ENCODE data around the gene GPBP1L1. TPM values are rescaled to one million over a fixed set of nuclear protein-coding genes. Genes with fewer than 3 reads are reported as not detected.
A peak's percentile ranks its signal among the peaks of the same experiment; 100 is the strongest.
"Not testable (repeated sequence)": the region's sequence is repeated elsewhere in the genome, so short reads cannot be mapped to it uniquely, and the experiment has no call there.

The GPBP1L1 gene
- total RNA-seq, 2 experiments from 2014 or later, result 116 to 125 TPM

DNA sequence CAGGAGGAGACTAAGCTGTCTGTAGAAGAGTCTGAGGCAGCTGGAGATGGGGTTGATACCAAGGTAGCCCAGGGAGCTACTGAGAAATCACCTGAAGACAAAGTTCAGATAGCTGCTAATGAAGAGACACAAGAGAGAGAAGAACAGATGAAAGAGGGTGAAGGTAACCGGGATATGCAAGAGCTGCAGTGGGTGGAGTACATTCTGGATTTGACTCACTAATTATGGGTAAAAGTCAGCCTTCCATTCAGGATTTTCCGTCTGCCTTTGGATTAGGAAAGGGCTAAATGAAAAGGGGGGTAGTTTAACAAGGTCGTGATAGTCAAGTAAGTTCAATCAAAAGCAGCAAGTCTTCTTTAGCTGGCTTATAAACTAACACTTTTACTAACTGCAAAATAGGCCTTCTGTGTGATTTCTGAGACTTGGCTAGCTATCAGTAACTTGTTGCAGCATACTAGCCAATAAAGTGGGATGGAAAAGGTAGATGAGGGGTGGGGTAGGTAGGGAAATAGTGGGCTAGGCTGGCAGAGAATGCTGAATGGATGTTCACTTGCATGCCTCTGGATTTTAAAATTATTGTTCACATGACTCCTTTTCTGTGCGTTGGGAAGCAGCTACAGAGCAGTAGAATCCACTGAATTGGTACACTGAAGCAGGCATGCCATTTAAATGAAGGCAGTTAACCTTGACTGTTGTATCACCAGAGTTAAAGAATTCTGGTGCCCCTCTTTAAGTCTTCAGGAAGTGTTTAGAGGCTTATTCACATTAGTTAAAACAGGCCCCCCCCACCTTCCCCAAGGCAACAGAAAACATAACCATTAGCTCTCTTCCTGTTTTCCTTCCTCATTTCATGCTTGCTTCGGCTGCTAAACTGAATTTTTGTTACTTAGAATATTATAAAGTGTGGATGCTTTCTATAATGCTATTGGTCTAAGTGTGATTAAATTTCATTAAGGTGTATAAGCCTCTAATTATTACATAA is 77.9 kb downstream of the GPBP1L1 start:
- intact Hi-C loops (cut with DNase I, micrococcal nuclease), result no loop called here
- TF ChIP-seq, protein P1, sequence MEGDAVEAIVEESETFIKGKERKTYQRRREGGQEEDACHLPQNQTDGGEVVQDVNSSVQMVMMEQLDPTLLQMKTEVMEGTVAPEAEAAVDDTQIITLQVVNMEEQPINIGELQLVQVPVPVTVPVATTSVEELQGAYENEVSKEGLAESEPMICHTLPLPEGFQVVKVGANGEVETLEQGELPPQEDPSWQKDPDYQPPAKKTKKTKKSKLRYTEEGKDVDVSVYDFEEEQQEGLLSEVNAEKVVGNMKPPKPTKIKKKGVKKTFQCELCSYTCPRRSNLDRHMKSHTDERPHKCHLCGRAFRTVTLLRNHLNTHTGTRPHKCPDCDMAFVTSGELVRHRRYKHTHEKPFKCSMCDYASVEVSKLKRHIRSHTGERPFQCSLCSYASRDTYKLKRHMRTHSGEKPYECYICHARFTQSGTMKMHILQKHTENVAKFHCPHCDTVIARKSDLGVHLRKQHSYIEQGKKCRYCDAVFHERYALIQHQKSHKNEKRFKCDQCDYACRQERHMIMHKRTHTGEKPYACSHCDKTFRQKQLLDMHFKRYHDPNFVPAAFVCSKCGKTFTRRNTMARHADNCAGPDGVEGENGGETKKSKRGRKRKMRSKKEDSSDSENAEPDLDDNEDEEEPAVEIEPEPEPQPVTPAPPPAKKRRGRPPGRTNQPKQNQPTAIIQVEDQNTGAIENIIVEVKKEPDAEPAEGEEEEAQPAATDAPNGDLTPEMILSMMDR (IDR thresholded peaks at IDR 0.05), result no peak
- Histone ChIP-seq H3K27me3 (ENCODE audit: control insufficient read depth in 1 of 2, insufficient read depth in 2 of 2, low read length in 2 of 2) (no peaks in the 10 kb centered on the region), H3K9me3 (ENCODE audit: control insufficient read depth in 1 of 2, insufficient read depth in 1 of 2, low read length in 2 of 2) (no peaks in the 10 kb centered on the region), H3K4me3 (ENCODE audit: low read length) (no peak overlapping the region), H3K27ac (ENCODE audit: low read depth in 1 of 2, low read length in 2 of 2) (no peak overlapping the region), H3K36me3 (ENCODE audit: insufficient read depth, low read length) (peaks cover 86% of the 10 kb centered on the region), H3K4me1 (ENCODE audit: insufficient read depth, low read length) (peaks cover 3% of the 10 kb centered on the region)
- H3K27ac Mint-ChIP-seq, result peak overlapping the region; percentile 33
- H3K27me3 Mint-ChIP-seq, result no peaks in the 10 kb centered on the region
- ChIA-PET CTCF (no interaction called here), POLR2A (interaction anchor here (0.6 kb wide), 2 partner anchors 52 to 76 kb away, joined by 3 to 6 read pairs; no protein-coding TSS in a partner anchor)
- H3K4me3 Mint-ChIP-seq, result no peak overlapping the region
- H3K36me3 Mint-ChIP-seq (ENCODE audit: low read depth), result peaks cover 78% of the 10 kb centered on the region
- no peaks in the 10 kb centered on the region for H3K9me3 Mint-ChIP-seq
- peaks cover 41% of the 10 kb centered on the region for H3K4me1 Mint-ChIP-seq (ENCODE audit: low read depth)
- DNase-seq, result peak in 2 of 14 experiments; percentile 20 to 28
- ATAC-seq (ENCODE audit: poor library complexity), result no peak

DNA sequence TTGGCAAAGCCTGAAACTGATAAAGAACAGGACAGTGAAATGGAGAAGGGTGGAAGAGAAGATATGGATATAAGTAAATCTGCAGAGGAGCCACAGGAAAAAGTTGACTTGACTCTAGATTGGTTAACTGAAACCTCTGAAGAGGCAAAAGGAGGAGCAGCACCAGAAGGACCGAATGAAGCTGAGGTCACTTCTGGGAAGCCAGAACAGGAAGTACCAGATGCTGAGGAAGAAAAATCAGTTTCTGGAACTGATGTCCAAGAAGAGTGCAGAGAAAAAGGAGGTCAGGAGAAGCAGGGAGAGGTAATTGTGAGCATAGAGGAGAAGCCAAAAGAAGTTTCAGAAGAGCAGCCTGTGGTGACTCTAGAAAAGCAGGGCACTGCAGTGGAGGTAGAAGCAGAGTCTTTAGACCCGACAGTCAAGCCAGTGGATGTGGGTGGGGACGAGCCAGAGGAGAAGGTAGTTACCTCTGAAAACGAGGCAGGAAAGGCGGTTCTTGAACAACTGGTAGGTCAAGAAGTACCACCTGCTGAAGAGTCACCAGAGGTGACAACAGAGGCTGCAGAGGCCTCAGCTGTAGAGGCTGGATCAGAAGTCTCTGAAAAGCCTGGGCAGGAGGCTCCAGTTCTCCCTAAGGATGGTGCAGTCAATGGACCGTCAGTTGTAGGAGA is 78.8 kb downstream of the GPBP1L1 start:
- POLR2A ChIA-PET, result no interaction called here
- Histone ChIP-seq H3K27me3 (ENCODE audit: control insufficient read depth in 1 of 2, insufficient read depth in 2 of 2, low read length in 2 of 2) (no peaks in the 10 kb centered on the region), H3K4me1 (ENCODE audit: insufficient read depth, low read length) (peaks cover 3% of the 10 kb centered on the region), H3K36me3 (ENCODE audit: insufficient read depth, low read length) (peaks cover 86% of the 10 kb centered on the region), H3K9me3 (ENCODE audit: control insufficient read depth in 1 of 2, insufficient read depth in 1 of 2, low read length in 2 of 2) (no peaks in the 10 kb centered on the region), H3K4me3 (ENCODE audit: low read length) (no peak overlapping the region), H3K27ac (ENCODE audit: low read depth in 1 of 2, low read length in 2 of 2) (no peak overlapping the region)
- TF ChIP-seq, protein P1 (IDR thresholded peaks at IDR 0.05), result no peak
- peak overlapping the region; percentile 33 for H3K27ac Mint-ChIP-seq
- H3K9me3 Mint-ChIP-seq, result no peaks in the 10 kb centered on the region
- peaks cover 41% of the 10 kb centered on the region for H3K4me1 Mint-ChIP-seq (ENCODE audit: low read depth)
- H3K27me3 Mint-ChIP-seq, result no peaks in the 10 kb centered on the region
- no peak for DNase-seq
- ATAC-seq (ENCODE audit: poor library complexity), result no peak
- no peak overlapping the region for H3K4me3 Mint-ChIP-seq
- H3K36me3 Mint-ChIP-seq (ENCODE audit: low read depth), result peaks cover 80% of the 10 kb centered on the region
- CTCF ChIA-PET, result no interaction called here
- intact Hi-C loops (cut with DNase I, micrococcal nuclease), result no loop called here

DNA sequence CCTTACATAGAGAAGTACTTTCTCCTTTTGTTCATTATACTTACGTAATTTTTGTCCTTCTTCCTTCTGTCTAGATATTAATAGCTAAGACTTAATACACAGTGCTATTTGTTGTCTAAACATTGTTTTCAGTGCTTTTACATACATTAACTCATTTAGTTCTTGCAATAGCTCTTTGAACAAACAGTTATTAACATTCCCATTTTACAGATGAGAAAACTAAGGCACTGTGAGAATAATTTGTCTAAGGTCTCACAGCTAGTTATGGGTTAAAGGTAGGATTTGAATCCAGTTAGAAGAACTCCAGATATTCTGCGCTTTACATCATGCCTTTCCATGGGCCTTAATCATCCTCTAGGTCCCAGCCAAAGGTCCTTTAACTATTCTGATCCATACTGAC is 82.1 kb downstream of the GPBP1L1 start:
- peak overlapping the region; percentile 42 for H3K27ac Mint-ChIP-seq
- H3K27me3 Mint-ChIP-seq, result no peaks in the 10 kb centered on the region
- intact Hi-C loops (cut with DNase I, micrococcal nuclease), result no loop called here
- ChIA-PET CTCF (no interaction called here), POLR2A (interaction anchor here (0.6 kb wide), 2 partner anchors 61 to 722 kb away, joined by 3 to 4 read pairs; no protein-coding TSS in a partner anchor)
- Histone ChIP-seq H3K36me3 (ENCODE audit: insufficient read depth, low read length) (peaks cover 76% of the 10 kb centered on the region), H3K27me3 (ENCODE audit: control insufficient read depth in 1 of 2, insufficient read depth in 2 of 2, low read length in 2 of 2) (no peaks in the 10 kb centered on the region), H3K9me3 (ENCODE audit: control insufficient read depth in 1 of 2, insufficient read depth in 1 of 2, low read length in 2 of 2) (no peaks in the 10 kb centered on the region), H3K27ac (ENCODE audit: low read depth in 1 of 2, low read length in 2 of 2) (no peak overlapping the region), H3K4me1 (ENCODE audit: insufficient read depth, low read length) (peaks cover 3% of the 10 kb centered on the region), H3K4me3 (ENCODE audit: low read length) (no peak overlapping the region)
- no peak for DNase-seq
- peaks cover 87% of the 10 kb centered on the region for H3K36me3 Mint-ChIP-seq (ENCODE audit: low read depth)
- no peak for ATAC-seq (ENCODE audit: poor library complexity)
- TF ChIP-seq, protein P1 (IDR thresholded peaks at IDR 0.05), result no peak
- no peaks in the 10 kb centered on the region for H3K9me3 Mint-ChIP-seq
- H3K4me3 Mint-ChIP-seq, result no peak overlapping the region
- peaks cover 60% of the 10 kb centered on the region for H3K4me1 Mint-ChIP-seq (ENCODE audit: low read depth)

DNA sequence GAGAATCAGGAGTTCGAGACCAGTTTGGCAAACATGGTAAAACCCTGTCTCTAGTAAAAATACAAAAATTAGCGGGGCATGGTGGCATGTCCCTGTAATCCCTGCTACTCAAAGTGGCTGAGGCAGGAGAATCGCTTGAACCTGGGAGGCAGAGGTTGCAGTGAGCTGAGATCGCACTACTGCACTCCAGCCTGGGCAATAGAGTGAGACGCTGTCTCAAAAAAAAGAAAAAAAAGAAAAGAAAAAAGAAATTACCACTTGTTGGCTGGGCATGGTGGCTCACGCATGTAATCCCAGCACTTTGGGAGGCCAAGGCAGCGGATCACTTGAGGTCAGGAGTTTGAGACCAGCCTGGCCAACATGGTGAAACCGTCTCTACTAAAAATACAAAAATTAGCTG is 89.6 kb downstream of the GPBP1L1 start:
- H3K4me1 ChIP-seq (ENCODE audit: insufficient read depth, low read length); DNase-seq; H3K9me3 Mint-ChIP-seq; H3K4me3 ChIP-seq (ENCODE audit: low read length); H3K4me3 Mint-ChIP-seq; H3K27me3 ChIP-seq (ENCODE audit: control insufficient read depth in 1 of 2, insufficient read depth in 2 of 2, low read length in 2 of 2); ATAC-seq (ENCODE audit: poor library complexity); H3K27ac ChIP-seq (ENCODE audit: low read depth in 1 of 2, low read length in 2 of 2); H3K27ac Mint-ChIP-seq; CTCF ChIA-PET; H3K27me3 Mint-ChIP-seq; H3K9me3 ChIP-seq (ENCODE audit: control insufficient read depth in 1 of 2, insufficient read depth in 1 of 2, low read length in 2 of 2); intact Hi-C loops (cut with DNase I, micrococcal nuclease): not testable (repeated sequence)
- peaks cover 41% of the 10 kb centered on the region for H3K36me3 ChIP-seq (ENCODE audit: insufficient read depth, low read length)
- Mint-ChIP-seq H3K36me3 (ENCODE audit: low read depth) (peaks cover 80% of the 10 kb centered on the region), H3K4me1 (ENCODE audit: low read depth) (peaks cover 47% of the 10 kb centered on the region)
- POLR2A ChIA-PET, result interaction anchor here (0.6 kb wide), 1 partner anchor 74 kb away, joined by 3 read pairs; no protein-coding TSS in a partner anchor

All from CD4-positive, alpha-beta T cell (primary cell).